ENCODE results near the gene P2RY11.

P2RY11 gene

GRCh38 chr19:10122045-10122444, 10.6 kb downstream of the P2RY11 start:
- POLR2A ChIA-PET, result no interaction called here
- TF ChIP-seq SUZ12 (IDR thresholded peaks at IDR 0.05), result no peak
- no peak for TF ChIP-seq BHLHE40 (IDR thresholded peaks at IDR 0.05; ENCODE audit: borderline replicate concordance)
- no peak for TF ChIP-seq CTBP1 (IDR thresholded peaks at IDR 0.05; ENCODE audit: borderline replicate concordance)
- no peak for TF ChIP-seq ZNF384 (IDR thresholded peaks at IDR 0.05)
- TF ChIP-seq ARNT (IDR thresholded peaks at IDR 0.05), result no peak
- TF ChIP-seq PKNOX1 (IDR thresholded peaks at IDR 0.05), result no peak
- TF ChIP-seq FOXK2 (IDR thresholded peaks at IDR 0.05), result no peak
- no peak for TF ChIP-seq LEF1 (IDR thresholded peaks at IDR 0.05; ENCODE audit: borderline replicate concordance)
- CTCF ChIA-PET, result interaction anchor here (0.7 kb wide), 1 partner anchor 191 kb away, joined by 3 read pairs; no protein-coding TSS in a partner anchor
- no peak for DNase-seq (ENCODE audit: extremely low spot score)

GRCh38 chr19:10124429-10124828, 12.9 kb downstream of the P2RY11 start:
- DNase-seq (ENCODE audit: extremely low spot score), result no peak
- POLR2A ChIA-PET, result no interaction called here
- CTCF ChIA-PET, result interaction anchor here (0.9 kb wide), 1 partner anchor 11 kb away, joined by 3 read pairs; no protein-coding TSS in a partner anchor
- TF ChIP-seq FOXA1 (IDR thresholded peaks at IDR 0.05) (no peak), ELF4 (IDR thresholded peaks at IDR 0.05) (no peak), ARNT (IDR thresholded peaks at IDR 0.05) (no peak), SP1 (IDR thresholded peaks at IDR 0.05) (no peak), CTBP1 (IDR thresholded peaks at IDR 0.05; ENCODE audit: borderline replicate concordance) (no peak), ZNF384 (IDR thresholded peaks at IDR 0.05) (no peak), PKNOX1 (IDR thresholded peaks at IDR 0.05) (no peak), FOXM1 (IDR thresholded peaks at IDR 0.05; ENCODE audit: borderline replicate concordance) (no peak), L3MBTL2 (conservative IDR thresholded peaks at IDR 0.05) (no peak), BHLHE40 (IDR thresholded peaks at IDR 0.05; ENCODE audit: borderline replicate concordance) (no peak), TARDBP (IDR thresholded peaks at IDR 0.05) (no peak), HDGF (IDR thresholded peaks at IDR 0.05; ENCODE audit: borderline replicate concordance) (no peak)

- no peak for DNase-seq (ENCODE audit: extremely low spot score)
- POLR2A ChIA-PET, result no interaction called here
- CTCF ChIA-PET, result no interaction called here
- no peak for TF ChIP-seq CTBP1 (IDR thresholded peaks at IDR 0.05; ENCODE audit: borderline replicate concordance)
Measured at GRCh38 chr19:10126213-10126639, 14.7 kb downstream of the P2RY11 start.

DNA sequence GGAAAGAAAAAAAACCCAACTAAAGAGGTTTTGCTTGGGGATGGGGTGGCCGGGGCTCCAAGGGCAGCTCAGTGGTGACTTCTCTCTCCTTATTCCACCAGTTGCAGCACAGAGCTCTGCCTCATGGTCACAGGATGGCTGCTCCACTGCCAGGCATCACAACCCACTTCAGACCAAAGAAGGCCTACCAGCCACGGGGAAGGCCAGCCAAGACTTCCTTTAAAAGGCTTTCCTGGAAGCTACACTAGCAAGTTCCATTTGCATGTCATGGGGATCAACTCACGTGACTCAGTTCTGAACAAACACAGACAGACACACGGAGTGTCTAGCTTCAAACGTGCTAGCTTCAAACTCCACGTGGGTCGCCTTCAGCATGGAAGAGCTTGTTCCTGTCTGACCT, 21.4 kb downstream of the P2RY11 start:
- DNase-seq (ENCODE audit: extremely low spot score), result no peak
- ChIA-PET CTCF (interaction anchor here (1.1 kb wide), 1 partner anchor 13 kb away, joined by 3 read pairs; the partner anchor contains the start of gene EIF3G), POLR2A (interaction anchor here (0.6 kb wide), 1 partner anchor 25 kb away, joined by 3 read pairs; no protein-coding TSS in a partner anchor)
- no peak for TF ChIP-seq CTBP1 (IDR thresholded peaks at IDR 0.05; ENCODE audit: borderline replicate concordance)
- no peak for TF ChIP-seq BHLHE40 (IDR thresholded peaks at IDR 0.05; ENCODE audit: borderline replicate concordance)
- TF ChIP-seq L3MBTL2 (conservative IDR thresholded peaks at IDR 0.05), result no peak
- no peak for TF ChIP-seq LEF1 (IDR thresholded peaks at IDR 0.05; ENCODE audit: borderline replicate concordance)
- no peak for TF ChIP-seq FOXK2 (IDR thresholded peaks at IDR 0.05)
- no peak for TF ChIP-seq FOXA1 (IDR thresholded peaks at IDR 0.05)
- TF ChIP-seq TARDBP (IDR thresholded peaks at IDR 0.05), result no peak
- TF ChIP-seq ARNT (IDR thresholded peaks at IDR 0.05), result no peak
- TF ChIP-seq FOXM1 (IDR thresholded peaks at IDR 0.05; ENCODE audit: borderline replicate concordance), result no peak
- TF ChIP-seq HDGF (IDR thresholded peaks at IDR 0.05; ENCODE audit: borderline replicate concordance), result no peak
- no peak for TF ChIP-seq SUZ12 (IDR thresholded peaks at IDR 0.05)
- no peak for TF ChIP-seq PKNOX1 (IDR thresholded peaks at IDR 0.05)
- no peak for TF ChIP-seq SP1 (IDR thresholded peaks at IDR 0.05)
- no peak for TF ChIP-seq ZNF384 (IDR thresholded peaks at IDR 0.05)

- ChIA-PET CTCF (interaction anchor here (1.1 kb wide), 1 partner anchor 13 kb away, joined by 3 read pairs; the partner anchor contains the start of gene EIF3G), POLR2A (interaction anchor here (0.6 kb wide), 1 partner anchor 25 kb away, joined by 3 read pairs; no protein-coding TSS in a partner anchor)
- TF ChIP-seq ARNT (IDR thresholded peaks at IDR 0.05) (no peak), ZNF384 (IDR thresholded peaks at IDR 0.05) (no peak), CTBP1 (IDR thresholded peaks at IDR 0.05; ENCODE audit: borderline replicate concordance) (no peak), NFRKB (IDR thresholded peaks at IDR 0.05) (no peak), FOXM1 (IDR thresholded peaks at IDR 0.05; ENCODE audit: borderline replicate concordance) (no peak), HDGF (IDR thresholded peaks at IDR 0.05; ENCODE audit: borderline replicate concordance) (no peak), SUZ12 (IDR thresholded peaks at IDR 0.05) (no peak), LEF1 (IDR thresholded peaks at IDR 0.05; ENCODE audit: borderline replicate concordance) (no peak), ELF4 (IDR thresholded peaks at IDR 0.05) (no peak), FOXA1 (IDR thresholded peaks at IDR 0.05) (no peak), SP1 (IDR thresholded peaks at IDR 0.05) (no peak), TARDBP (IDR thresholded peaks at IDR 0.05) (no peak), FOXK2 (IDR thresholded peaks at IDR 0.05) (no peak), PKNOX1 (IDR thresholded peaks at IDR 0.05) (no peak)
- no peak for DNase-seq (ENCODE audit: extremely low spot score)
Measured at GRCh38 chr19:10133596-10133995, 22.1 kb downstream of the P2RY11 start.

GRCh38 chr19:10134040-10134439, 22.5 kb downstream of the P2RY11 start:
- ChIA-PET CTCF (no interaction called here), POLR2A (no interaction called here)
- no peak for DNase-seq (ENCODE audit: extremely low spot score)
- TF ChIP-seq NFRKB (IDR thresholded peaks at IDR 0.05) (no peak), ELF4 (IDR thresholded peaks at IDR 0.05) (no peak), L3MBTL2 (conservative IDR thresholded peaks at IDR 0.05) (no peak), ARNT (IDR thresholded peaks at IDR 0.05) (no peak), ZNF384 (IDR thresholded peaks at IDR 0.05) (no peak), FOXA1 (IDR thresholded peaks at IDR 0.05) (no peak), SUZ12 (IDR thresholded peaks at IDR 0.05) (no peak), LEF1 (IDR thresholded peaks at IDR 0.05; ENCODE audit: borderline replicate concordance) (no peak), CTBP1 (IDR thresholded peaks at IDR 0.05; ENCODE audit: borderline replicate concordance) (no peak), SP1 (IDR thresholded peaks at IDR 0.05) (no peak)

Data from HEK293T (cell line).